Natural killer cell treated with Interleukin-12 subunit alpha and Interleukin-12 subunit beta and Interleukin-15 and Interleukin-18, amount 100 ng/mL, for 72 hours (primary cell): ENCODE results near the gene ZFP3. TPM values are rescaled to one million over a fixed set of nuclear protein-coding genes. Genes with fewer than 3 reads are reported as not detected.
"Not testable (repeated sequence)": the region's sequence is repeated elsewhere in the genome, so short reads cannot be mapped to it uniquely, and the experiment has no call there.

Source experiments
- ATAC-seq, 2 donors: fragments of 150-1000 bp; cut with Tn5 transposase in 1 of 2; sonication (Bioruptor Pico), chemical (Tn5 transposase) in 1 of 2; 2 replicates each; pipeline ENCODE4 v1.10.0; 2021
- DNase-seq: peaks from one replicate; pipeline ENCODE4 v3.0.0; 2022; ENCODE audit warnings: low spot score
- H3K27ac Mint-ChIP-seq, 2 donors: 1 replicate in 1 of 2; 2 replicates in 1 of 2; pipeline ENCODE4 v1.8.0; 2022; ENCODE audit warnings: mixed read lengths in 2 of 2, mild to moderate bottlenecking in 1 of 2, moderate library complexity in 1 of 2
- H3K27me3 Mint-ChIP-seq, 2 donors: 1 replicate in 1 of 2; 2 replicates in 1 of 2; pipeline ENCODE4 v1.8.0; 2022; ENCODE audit warnings: mixed read lengths in 2 of 2
- H3K36me3 Mint-ChIP-seq: one replicate; pipeline ENCODE4 v1.8.0; 2022; ENCODE audit warnings: mixed read lengths
- H3K4me1 Mint-ChIP-seq, 2 donors: 1 replicate in 1 of 2; 2 replicates in 1 of 2; pipeline ENCODE4 v1.8.0; 2022; ENCODE audit warnings: low read depth in 2 of 2, mixed read lengths in 2 of 2, mild to moderate bottlenecking in 1 of 2
- H3K4me3 Mint-ChIP-seq: one replicate; pipeline ENCODE4 v1.8.0; 2022; ENCODE audit warnings: mixed read lengths
- H3K9me3 Mint-ChIP-seq: 2 replicates; pipeline ENCODE4 v1.8.0; 2022; ENCODE audit warnings: mixed read lengths
- total RNA-seq, 2 donors: library from RNA; stranded (reverse); gene quantifications; one replicate each; pipeline ENCODE4 v1.2.3, GENCODE V29; 2022

ZFP3 gene
- total RNA-seq: 1 to 10 TPM; 2.0 to 4.9 TPM

GRCh38 chr17:5078106-5079028 is at the start of gene ZFP3:
Gene ZFP3, plus strand, starts transcription at chr17:5078467. Its CDS starts 13,038 bp downstream, at chr17:5091505.
- peaks cover 21 to 23% of the 10 kb centered on the region in 2 donors for H3K4me1 Mint-ChIP-seq
- no peaks in the 10 kb centered on the region for H3K27me3 Mint-ChIP-seq
- DNase-seq (peak; percentile 88), ATAC-seq (peak; percentile 96 to 98)
- H3K27ac Mint-ChIP-seq: peak within 1 kb of the TSS; percentile 47 to 91
- peaks cover 13% of the 10 kb centered on the region for H3K36me3 Mint-ChIP-seq
- H3K4me3 Mint-ChIP-seq: peak within 1 kb of the TSS; percentile 84
- no peaks in the 10 kb centered on the region for H3K9me3 Mint-ChIP-seq

- not testable (repeated sequence) for H3K4me3 Mint-ChIP-seq, H3K27ac Mint-ChIP-seq, H3K9me3 Mint-ChIP-seq, DNase-seq, H3K36me3 Mint-ChIP-seq, H3K27me3 Mint-ChIP-seq, ATAC-seq
- peaks cover 10 to 16% of the 10 kb centered on the region in 2 donors for H3K4me1 Mint-ChIP-seq
Observed at GRCh38 chr17:5030168-5030567, 48.1 kb upstream of the ZFP3 start.

- H3K27ac Mint-ChIP-seq: peak overlapping the region; percentile 67 to 81
- DNase-seq (peak; percentile 86), ATAC-seq (peak; percentile 89 to 91)
- peaks cover 0 to 2% of the 10 kb centered on the region in 2 donors for H3K27me3 Mint-ChIP-seq
- no peaks in the 10 kb centered on the region for H3K36me3 Mint-ChIP-seq
- H3K4me3 Mint-ChIP-seq: peak overlapping the region; percentile 85
- no peaks in the 10 kb centered on the region for H3K9me3 Mint-ChIP-seq
- peaks cover 10 to 16% of the 10 kb centered on the region in 2 donors for H3K4me1 Mint-ChIP-seq
Observed at GRCh38 chr17:5031365-5032082, 46.7 kb upstream of the ZFP3 start.

GRCh38 chr17:5032865-5033264 is 45.4 kb upstream of the ZFP3 start:
- no peaks in the 10 kb centered on the region for H3K9me3 Mint-ChIP-seq
- H3K27me3 Mint-ChIP-seq: peaks cover 0 to 2% of the 10 kb centered on the region in 2 donors
- H3K36me3 Mint-ChIP-seq: no peaks in the 10 kb centered on the region
- no peak for ATAC-seq
- H3K4me1 Mint-ChIP-seq: peaks cover 10 to 16% of the 10 kb centered on the region in 2 donors
- no peak overlapping the region for H3K4me3 Mint-ChIP-seq
- DNase-seq: no peak
- H3K27ac Mint-ChIP-seq: no peak overlapping the region

GRCh38 chr17:5033352-5034015 is 44.8 kb upstream of the ZFP3 start:
- no peak for DNase-seq
- Mint-ChIP-seq H3K4me1 (peaks cover 7 to 16% of the 10 kb centered on the region in 2 donors), H3K9me3 (no peaks in the 10 kb centered on the region), H3K4me3 (no peak overlapping the region), H3K27ac (no peak overlapping the region), H3K36me3 (no peaks in the 10 kb centered on the region), H3K27me3 (peaks cover 0 to 2% of the 10 kb centered on the region in 2 donors)
- no peak for ATAC-seq

GRCh38 chr17:5034063-5034462 is 44.2 kb upstream of the ZFP3 start:
- no peak for DNase-seq
- H3K27ac Mint-ChIP-seq: no peak overlapping the region

GRCh38 chr17:5034651-5035050 is 43.6 kb upstream of the ZFP3 start:
- peaks cover 0 to 2% of the 10 kb centered on the region in 2 donors for H3K27me3 Mint-ChIP-seq
- no peak overlapping the region for H3K4me3 Mint-ChIP-seq
- DNase-seq: no peak
- no peaks in the 10 kb centered on the region for H3K9me3 Mint-ChIP-seq
- H3K4me1 Mint-ChIP-seq: peaks cover 7 to 16% of the 10 kb centered on the region in 2 donors
- no peak for ATAC-seq
- no peak overlapping the region for H3K27ac Mint-ChIP-seq
- H3K36me3 Mint-ChIP-seq: no peaks in the 10 kb centered on the region

More at GRCh38 chr17:5034063-5034462, 44.2 kb upstream of the ZFP3 start:
- Mint-ChIP-seq H3K4me3 (no peak overlapping the region), H3K36me3 (no peaks in the 10 kb centered on the region), H3K9me3 (no peaks in the 10 kb centered on the region), H3K27me3 (peaks cover 0 to 2% of the 10 kb centered on the region in 2 donors), H3K4me1 (peaks cover 7 to 16% of the 10 kb centered on the region in 2 donors)
- no peak for ATAC-seq

GRCh38 chr17:5035315-5035714 is 43.0 kb upstream of the ZFP3 start, which contains the start of gene SLC52A1:
Gene SLC52A1, minus strand, starts transcription at chr17:5035426. Its CDS starts 820 bp downstream, at chr17:5034606.
- Mint-ChIP-seq H3K36me3 (no peaks in the 10 kb centered on the region), H3K27me3 (peaks cover 0 to 2% of the 10 kb centered on the region in 2 donors), H3K4me1 (peaks cover 7 to 16% of the 10 kb centered on the region in 2 donors), H3K4me3 (no peak within 1 kb of the TSS), H3K9me3 (no peaks in the 10 kb centered on the region), H3K27ac (no peak within 1 kb of the TSS)
- ATAC-seq: no peak
- no peak for DNase-seq

GRCh38 chr17:5042157-5043022 is 35.9 kb upstream of the ZFP3 start:
- no peak for DNase-seq
- Mint-ChIP-seq H3K27me3 (no peaks in the 10 kb centered on the region), H3K4me1 (peaks cover 5 to 8% of the 10 kb centered on the region in 2 donors), H3K36me3 (no peaks in the 10 kb centered on the region), H3K9me3 (no peaks in the 10 kb centered on the region), H3K4me3 (peak overlapping the region; percentile 61), H3K27ac (peak overlapping the region; percentile 52 to 55)
- ATAC-seq: no peak

- no peaks in the 10 kb centered on the region for H3K9me3 Mint-ChIP-seq
- ATAC-seq (no peak), DNase-seq (no peak)
- peaks cover 8% of the 10 kb centered on the region in 2 donors for H3K4me1 Mint-ChIP-seq
- peak overlapping the region in 1 of 2 donors; percentile 55 for H3K27ac Mint-ChIP-seq
- H3K4me3 Mint-ChIP-seq: no peak overlapping the region
- no peaks in the 10 kb centered on the region for H3K27me3 Mint-ChIP-seq
- no peaks in the 10 kb centered on the region for H3K36me3 Mint-ChIP-seq
Observed at GRCh38 chr17:5043524-5043923, 34.7 kb upstream of the ZFP3 start.

- H3K9me3 Mint-ChIP-seq: no peaks in the 10 kb centered on the region
- no peaks in the 10 kb centered on the region for H3K36me3 Mint-ChIP-seq
- ATAC-seq: no peak
- H3K4me3 Mint-ChIP-seq: no peak overlapping the region
- H3K27ac Mint-ChIP-seq: no peak overlapping the region
- peaks cover 8 to 12% of the 10 kb centered on the region in 2 donors for H3K4me1 Mint-ChIP-seq
- no peak for DNase-seq
- H3K27me3 Mint-ChIP-seq: no peaks in the 10 kb centered on the region
Observed at GRCh38 chr17:5044630-5045029, 33.6 kb upstream of the ZFP3 start.

- Mint-ChIP-seq H3K4me1 (peaks cover 8 to 13% of the 10 kb centered on the region in 2 donors), H3K4me3 (no peak overlapping the region), H3K27me3 (no peaks in the 10 kb centered on the region), H3K36me3 (no peaks in the 10 kb centered on the region), H3K27ac (no peak overlapping the region), H3K9me3 (no peaks in the 10 kb centered on the region)
- no peak for ATAC-seq
- no peak for DNase-seq
Observed at GRCh38 chr17:5045496-5045895, 32.8 kb upstream of the ZFP3 start.

- no peak for DNase-seq
- ATAC-seq: no peak
- Mint-ChIP-seq H3K9me3 (no peaks in the 10 kb centered on the region), H3K4me3 (no peak overlapping the region), H3K27ac (no peak overlapping the region), H3K36me3 (no peaks in the 10 kb centered on the region), H3K4me1 (peaks cover 3 to 7% of the 10 kb centered on the region in 2 donors), H3K27me3 (no peaks in the 10 kb centered on the region)
Observed at GRCh38 chr17:5047446-5047845, 30.8 kb upstream of the ZFP3 start.
